ENCODE results near the gene AOPEP. TPM values are rescaled to one million over a fixed set of nuclear protein-coding genes. Genes with fewer than 3 reads are reported as not detected.

Gene AOPEP
- total and polyA plus RNA-seq, 2 donors (not counting 1 experiment from before 2014, with no cell fraction given) = 66.1 to 94.1 TPM

DNA sequence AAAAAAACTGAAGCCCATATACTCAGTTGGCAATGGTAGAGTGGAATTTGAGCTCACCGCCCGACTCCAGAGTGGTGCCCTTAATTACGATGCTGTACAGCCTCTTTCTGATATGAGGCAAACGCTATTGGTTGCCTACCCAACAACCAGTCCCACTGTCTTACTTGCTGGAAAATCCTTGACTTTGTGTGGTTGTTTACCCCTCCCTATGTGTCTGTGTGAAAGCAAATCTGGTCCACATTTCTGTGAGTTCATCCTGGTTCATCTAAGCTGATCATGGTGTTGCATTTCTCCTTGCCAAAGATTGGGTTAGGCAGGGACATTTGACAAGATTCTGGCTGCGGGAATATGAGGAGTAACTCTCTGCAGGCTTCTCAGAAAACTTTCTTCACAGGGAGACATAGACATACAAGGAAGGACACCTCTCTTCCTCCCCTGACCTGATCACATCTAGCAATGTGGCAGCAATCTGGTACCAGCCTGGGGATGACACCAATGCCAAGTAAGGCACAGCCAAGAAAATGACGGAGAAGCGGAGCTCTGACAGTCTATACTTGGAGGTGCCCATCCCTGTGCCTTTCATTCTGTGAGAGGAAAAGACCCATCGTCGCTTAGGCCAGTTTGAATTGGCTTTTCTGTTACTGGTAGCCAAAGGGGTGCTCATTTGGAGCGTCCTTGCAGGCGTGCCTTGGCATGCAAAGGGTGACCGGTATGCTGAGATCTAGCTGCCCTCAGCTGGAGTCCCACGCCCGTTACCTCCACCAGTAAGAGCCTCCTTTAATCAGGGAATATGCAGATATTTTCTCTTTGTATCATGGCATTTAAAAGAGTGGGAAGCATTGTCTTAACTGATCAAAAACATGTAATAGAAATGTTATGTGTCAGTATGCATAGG lies 124.3 kb downstream of the AOPEP start:
- Histone ChIP-seq H4K20me1 (ENCODE audit: control insufficient read depth, extremely low read depth, insufficient read depth, low read length) (no peaks in the 10 kb centered on the region), H3K79me2 (ENCODE audit: control insufficient read depth, insufficient read depth, low read length) (no peaks in the 10 kb centered on the region), H2AFZ (ENCODE audit: low read length) (no peak overlapping the region), H3K4me1 (ENCODE audit: control insufficient read depth, extremely low read depth, insufficient read depth, low read length) (no peaks in the 10 kb centered on the region), H3K4me2 (ENCODE audit: extremely low read depth, insufficient read depth, low read length) (no peak overlapping the region), H3K27me3 (ENCODE audit: control insufficient read depth, insufficient read depth, low read length) (no peaks in the 10 kb centered on the region), H3K9ac (ENCODE audit: insufficient read depth, low read length) (no peak overlapping the region), H3K36me3 (ENCODE audit: control insufficient read depth, insufficient read depth, low read length) (no peaks in the 10 kb centered on the region), H3K27ac (ENCODE audit: insufficient read depth, low read length) (no peak overlapping the region), H3K4me3 (replicated peaks in 1 of 4; ENCODE audit: control extremely low read depth in 1 of 4, insufficient read depth in 1 of 4, low read depth in 3 of 4, low read length in 4 of 4) (no peak overlapping the region), H3K9me3 (ENCODE audit: control insufficient read depth, insufficient read depth, low read depth, low read length) (no peaks in the 10 kb centered on the region)
- no peak for DNase-seq (ENCODE audit: low read depth in 2 of 2)
- no peak for TF ChIP-seq EZH2 (IDR thresholded peaks at IDR 0.05; ENCODE audit: low read length, missing control alignments)
- TF ChIP-seq, protein P1, sequence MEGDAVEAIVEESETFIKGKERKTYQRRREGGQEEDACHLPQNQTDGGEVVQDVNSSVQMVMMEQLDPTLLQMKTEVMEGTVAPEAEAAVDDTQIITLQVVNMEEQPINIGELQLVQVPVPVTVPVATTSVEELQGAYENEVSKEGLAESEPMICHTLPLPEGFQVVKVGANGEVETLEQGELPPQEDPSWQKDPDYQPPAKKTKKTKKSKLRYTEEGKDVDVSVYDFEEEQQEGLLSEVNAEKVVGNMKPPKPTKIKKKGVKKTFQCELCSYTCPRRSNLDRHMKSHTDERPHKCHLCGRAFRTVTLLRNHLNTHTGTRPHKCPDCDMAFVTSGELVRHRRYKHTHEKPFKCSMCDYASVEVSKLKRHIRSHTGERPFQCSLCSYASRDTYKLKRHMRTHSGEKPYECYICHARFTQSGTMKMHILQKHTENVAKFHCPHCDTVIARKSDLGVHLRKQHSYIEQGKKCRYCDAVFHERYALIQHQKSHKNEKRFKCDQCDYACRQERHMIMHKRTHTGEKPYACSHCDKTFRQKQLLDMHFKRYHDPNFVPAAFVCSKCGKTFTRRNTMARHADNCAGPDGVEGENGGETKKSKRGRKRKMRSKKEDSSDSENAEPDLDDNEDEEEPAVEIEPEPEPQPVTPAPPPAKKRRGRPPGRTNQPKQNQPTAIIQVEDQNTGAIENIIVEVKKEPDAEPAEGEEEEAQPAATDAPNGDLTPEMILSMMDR (conservative IDR thresholded peaks at IDR 0.05 in 1 of 2, IDR thresholded peaks at IDR 0.05 in 1 of 2; ENCODE audit: low read depth in 1 of 2, low read length in 2 of 2) = no peak

DNA sequence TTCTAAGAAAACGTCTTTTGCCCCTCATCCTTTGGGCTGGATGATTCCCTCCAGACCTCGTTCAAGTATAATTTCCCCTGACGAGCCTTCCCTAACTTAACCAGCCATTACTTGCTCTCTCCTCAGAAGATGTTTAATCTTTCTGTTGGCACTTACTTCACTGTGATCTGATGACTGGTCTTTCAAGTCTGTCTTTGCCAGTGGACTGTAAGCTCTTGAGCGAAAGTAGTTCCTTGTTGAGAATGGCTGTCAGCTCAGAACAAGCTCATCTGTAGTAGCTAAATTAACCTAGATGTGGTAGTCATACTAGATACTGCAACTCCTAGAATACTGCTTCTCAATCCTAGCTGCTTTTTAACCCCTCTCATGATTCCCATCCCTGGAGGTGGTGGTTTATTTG lies 125.0 kb downstream of the AOPEP start:
- Histone ChIP-seq H3K27me3 (ENCODE audit: control insufficient read depth, insufficient read depth, low read length) (no peaks in the 10 kb centered on the region), H3K4me3 (replicated peaks in 1 of 4; ENCODE audit: control extremely low read depth in 1 of 4, insufficient read depth in 1 of 4, low read depth in 3 of 4, low read length in 4 of 4) (no peak overlapping the region), H3K9me3 (ENCODE audit: control insufficient read depth, insufficient read depth, low read depth, low read length) (no peaks in the 10 kb centered on the region), H3K4me2 (ENCODE audit: extremely low read depth, insufficient read depth, low read length) (no peak overlapping the region), H3K79me2 (ENCODE audit: control insufficient read depth, insufficient read depth, low read length) (no peaks in the 10 kb centered on the region), H3K27ac (ENCODE audit: insufficient read depth, low read length) (no peak overlapping the region), H3K36me3 (ENCODE audit: control insufficient read depth, insufficient read depth, low read length) (no peaks in the 10 kb centered on the region), H3K9ac (ENCODE audit: insufficient read depth, low read length) (no peak overlapping the region), H3K4me1 (ENCODE audit: control insufficient read depth, extremely low read depth, insufficient read depth, low read length) (no peaks in the 10 kb centered on the region), H2AFZ (ENCODE audit: low read length) (no peak overlapping the region), H4K20me1 (ENCODE audit: control insufficient read depth, extremely low read depth, insufficient read depth, low read length) (no peaks in the 10 kb centered on the region)
- TF ChIP-seq, protein P1 (conservative IDR thresholded peaks at IDR 0.05 in 1 of 2, IDR thresholded peaks at IDR 0.05 in 1 of 2; ENCODE audit: low read depth in 1 of 2, low read length in 2 of 2) = no peak
- no peak for TF ChIP-seq EZH2 (IDR thresholded peaks at IDR 0.05; ENCODE audit: low read length, missing control alignments)
- no peak for DNase-seq (ENCODE audit: low read depth in 2 of 2)

DNA sequence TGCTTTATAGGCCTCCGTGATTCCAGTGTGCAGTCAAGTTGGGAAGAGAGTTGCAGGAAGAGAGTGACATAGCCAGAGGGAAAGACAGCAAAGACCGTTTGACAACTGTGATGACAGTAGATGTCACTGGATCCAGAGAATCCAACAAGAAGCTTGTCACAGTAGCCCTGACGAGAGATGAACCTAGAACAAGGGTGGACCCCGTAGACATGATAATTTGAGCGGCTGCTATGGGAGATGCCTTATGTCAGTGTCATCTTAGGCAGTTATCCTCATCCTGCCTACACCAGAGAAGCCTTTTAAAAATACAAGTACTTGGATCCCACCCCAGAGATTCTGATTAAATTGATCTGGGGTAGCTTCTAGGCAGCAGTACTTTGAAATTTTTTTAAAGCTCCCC lies 125.4 kb downstream of the AOPEP start:
- no peaks in the 10 kb centered on the region for H3K79me2 ChIP-seq (ENCODE audit: control insufficient read depth, insufficient read depth, low read length)
- H3K9me3 ChIP-seq (ENCODE audit: control insufficient read depth, insufficient read depth, low read depth, low read length) = no peaks in the 10 kb centered on the region
- H3K4me2 ChIP-seq (ENCODE audit: extremely low read depth, insufficient read depth, low read length) = no peak overlapping the region
- TF ChIP-seq, protein P1 (conservative IDR thresholded peaks at IDR 0.05 in 1 of 2, IDR thresholded peaks at IDR 0.05 in 1 of 2; ENCODE audit: low read depth in 1 of 2, low read length in 2 of 2) = no peak
- TF ChIP-seq EZH2 (IDR thresholded peaks at IDR 0.05; ENCODE audit: low read length, missing control alignments) = no peak
- no peak for DNase-seq (ENCODE audit: low read depth in 2 of 2)
- H3K4me3 ChIP-seq (replicated peaks in 1 of 4; ENCODE audit: control extremely low read depth in 1 of 4, insufficient read depth in 1 of 4, low read depth in 3 of 4, low read length in 4 of 4) = no peak overlapping the region
- no peaks in the 10 kb centered on the region for H4K20me1 ChIP-seq (ENCODE audit: control insufficient read depth, extremely low read depth, insufficient read depth, low read length)
- no peak overlapping the region for H3K9ac ChIP-seq (ENCODE audit: insufficient read depth, low read length)
- H3K36me3 ChIP-seq (ENCODE audit: control insufficient read depth, insufficient read depth, low read length) = no peaks in the 10 kb centered on the region
- H3K27me3 ChIP-seq (ENCODE audit: control insufficient read depth, insufficient read depth, low read length) = no peaks in the 10 kb centered on the region
- H3K27ac ChIP-seq (ENCODE audit: insufficient read depth, low read length) = no peak overlapping the region
- H2AFZ ChIP-seq (ENCODE audit: low read length) = no peak overlapping the region
- no peaks in the 10 kb centered on the region for H3K4me1 ChIP-seq (ENCODE audit: control insufficient read depth, extremely low read depth, insufficient read depth, low read length)
